Muscle of back (tissue), 11 donors: Measurements from ENCODE around the gene FEM1B. TPM values are rescaled to one million over a fixed set of nuclear protein-coding genes. Genes with fewer than 3 reads are reported as not detected.

Experiments
- DNase-seq, 3 donors: peaks; one replicate each; pipeline versions ENCODE4 v3.0.0 to v3.0.0-alpha.2; 2013
- polyA plus RNA-seq, 10 donors: library from polyadenylated mRNA; unstranded; fragments of 120-200 nt; gene quantifications; one replicate each; pipeline ENCODE4 v1.2.1, GENCODE V29; 2013; ENCODE audit not compliant: insufficient read length in 10 of 10

Gene FEM1B
- polyA plus RNA-seq, 10 donors: 31.8 to 49.4 (median 38.8) TPM

DNA sequence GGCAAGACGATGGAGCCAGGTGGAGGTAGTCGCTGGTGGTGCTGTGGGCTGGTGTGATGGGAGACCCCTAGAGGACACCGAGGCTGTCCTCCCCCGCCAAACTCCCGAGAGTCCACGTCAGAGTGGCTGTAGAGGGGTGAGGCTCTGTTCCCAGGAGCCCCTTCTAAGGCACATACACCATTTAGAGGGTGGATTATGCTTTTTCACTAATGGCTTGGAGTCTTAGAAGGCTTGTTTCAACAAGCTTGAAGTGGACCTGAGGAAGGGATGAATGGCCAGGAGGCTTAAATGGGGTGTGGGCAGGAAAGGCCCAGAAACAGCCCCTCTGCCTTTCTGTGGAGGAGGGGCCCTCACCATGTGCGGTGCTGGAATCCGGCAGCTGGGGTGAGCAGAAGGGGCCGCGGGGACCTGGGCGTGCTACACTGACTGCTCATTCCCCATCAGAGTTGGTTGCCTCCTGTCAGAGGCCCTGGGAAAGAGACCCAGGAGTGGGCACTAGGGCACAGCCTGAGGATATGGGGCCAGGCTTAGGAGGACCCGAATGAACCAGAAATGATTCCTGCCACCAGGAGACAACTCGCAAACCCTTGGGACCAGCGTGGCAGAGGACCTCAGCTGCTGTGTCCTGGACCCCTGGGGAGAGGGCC, 66.2 kb downstream of the FEM1B start:
- DNase-seq: no peak

DNA sequence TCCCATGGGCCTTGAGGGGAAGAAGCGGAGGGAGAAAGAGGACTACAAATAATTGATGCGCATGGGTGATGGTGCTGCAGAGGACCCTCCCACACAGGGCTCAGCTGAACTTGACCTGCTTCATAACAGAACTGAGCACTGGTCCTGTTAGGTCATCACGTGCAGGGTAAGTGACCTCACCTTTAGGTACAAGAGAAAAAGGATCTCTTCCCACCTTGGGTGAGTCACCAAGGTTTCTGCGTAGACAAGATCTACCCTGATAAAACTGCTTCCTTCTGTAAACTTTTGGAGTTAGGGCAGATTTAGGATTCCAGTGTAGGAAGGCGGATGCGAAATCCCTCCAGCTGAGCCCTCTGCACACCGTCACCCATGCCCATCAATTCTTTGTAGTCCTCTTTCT, 67.1 kb downstream of the FEM1B start:
- no peak for DNase-seq

Other genes starting within 250 kb of the FEM1B start
- 10 to 100 TPM; 25.0 to 41.2 (median 28.5) TPM for gene PIAS1, start 223.4 kb upstream of the FEM1B start, polyA plus RNA-seq
- gene CALML4, start 72.4 kb upstream of the FEM1B start, polyA plus RNA-seq: 1 to 10 TPM; 6.0 to 9.3 (median 7.3) TPM
- 10 to 100 TPM; 14.0 to 19.6 (median 16.7) TPM for gene CLN6, start 48.0 kb upstream of the FEM1B start, polyA plus RNA-seq
- 10 to 100 TPM in 1 of 10 donors, 1 to 10 TPM in 9; 2.2 to 10.9 (median 5.7) TPM for gene ITGA11, start 154.4 kb downstream of the FEM1B start, polyA plus RNA-seq